Activated CD8-positive, alpha-beta memory T cell treated with anti-CD3 and anti-CD28 coated beads, Interleukin-2, amount 50 U/mL, for 24 hours (primary cell): ENCODE measurements around the gene POLR1F.
A peak's percentile ranks its signal among the peaks of the same experiment; 100 is the strongest.
"Not testable (repeated sequence)": the region's sequence is repeated elsewhere in the genome, so short reads cannot be mapped to it uniquely, and the experiment has no call there.

ENCODE experiments used
- DNase-seq: peaks from one replicate; pipeline ENCODE4 v3.0.0-alpha.2; 2020; ENCODE audit errors: extremely low read depth

The POLR1F gene, protein sequence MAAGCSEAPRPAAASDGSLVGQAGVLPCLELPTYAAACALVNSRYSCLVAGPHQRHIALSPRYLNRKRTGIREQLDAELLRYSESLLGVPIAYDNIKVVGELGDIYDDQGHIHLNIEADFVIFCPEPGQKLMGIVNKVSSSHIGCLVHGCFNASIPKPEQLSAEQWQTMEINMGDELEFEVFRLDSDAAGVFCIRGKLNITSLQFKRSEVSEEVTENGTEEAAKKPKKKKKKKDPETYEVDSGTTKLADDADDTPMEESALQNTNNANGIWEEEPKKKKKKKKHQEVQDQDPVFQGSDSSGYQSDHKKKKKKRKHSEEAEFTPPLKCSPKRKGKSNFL

GRCh38 chr7:19708397-19709248 is at the start of gene POLR1F:
Gene POLR1F, minus strand, starts transcription at chr7:19709037. Its CDS starts 21 bp downstream, at chr7:19709016.
- peak; percentile 77 for DNase-seq

DNA sequence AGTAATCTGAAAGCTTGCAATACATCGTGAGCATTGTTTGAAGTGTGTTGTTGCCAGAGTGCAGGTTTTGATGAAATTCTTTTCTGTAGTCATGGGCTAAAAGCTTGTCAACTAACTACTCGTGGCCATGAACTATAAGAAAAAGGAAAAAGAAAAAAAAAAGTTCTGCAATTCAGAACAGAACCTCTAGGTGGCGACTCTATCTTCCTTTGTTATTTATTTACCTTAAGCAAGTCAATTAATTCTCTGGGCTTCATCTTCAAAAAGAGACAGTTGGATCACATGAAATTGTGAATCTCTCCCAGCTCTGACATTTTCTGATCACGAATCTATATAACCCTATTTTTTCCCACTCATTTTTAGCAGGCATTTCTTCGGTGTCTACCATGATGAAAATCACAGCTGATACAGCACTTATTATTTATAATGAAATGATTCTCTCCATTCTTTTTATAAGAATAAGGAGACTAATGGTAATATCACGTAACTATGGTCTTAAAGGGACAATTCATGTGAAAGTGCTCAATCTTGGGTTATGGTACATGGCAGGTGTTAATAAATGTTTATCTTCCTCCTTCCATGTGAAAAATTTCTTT is 45.8 kb upstream of the POLR1F start:
- no peak for DNase-seq

GRCh38 chr7:19752020-19752419 is 43.2 kb upstream of the POLR1F start:
- DNase-seq = no peak

- no peak for DNase-seq
Observed at GRCh38 chr7:19749658-19750057, 40.8 kb upstream of the POLR1F start.

DNA sequence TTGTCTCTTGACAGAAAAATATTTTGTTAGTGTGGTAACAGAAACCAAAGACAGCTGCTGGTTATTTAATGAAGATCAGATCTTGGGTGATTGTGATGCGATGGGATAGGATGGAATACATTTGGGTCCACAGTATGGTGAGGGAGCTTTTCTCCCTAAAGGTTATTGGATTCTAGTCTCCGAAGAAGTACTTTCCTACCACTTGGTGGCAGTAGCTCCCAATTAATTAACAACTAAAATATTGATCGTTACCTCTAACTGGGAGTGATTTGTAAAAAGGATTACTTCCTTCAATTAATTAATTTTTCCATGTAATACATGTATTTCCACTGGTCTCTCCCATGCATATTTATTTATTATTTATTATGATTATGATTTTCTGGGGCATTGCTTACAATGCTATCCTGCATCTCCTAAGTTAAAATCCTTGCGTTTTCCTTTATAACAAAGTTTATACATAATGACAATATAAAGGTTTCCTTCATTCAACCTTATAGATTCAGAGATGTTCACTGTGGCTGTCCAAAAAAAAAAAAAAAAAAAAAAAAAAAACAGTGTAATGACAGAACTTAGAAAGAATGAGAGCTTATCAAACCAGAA is 39.0 kb upstream of the POLR1F start:
- no peak for DNase-seq

- no peak for DNase-seq
Observed at GRCh38 chr7:19744075-19744474, 35.2 kb upstream of the POLR1F start.

GRCh38 chr7:19728716-19729115 is 19.9 kb upstream of the POLR1F start:
- no peak for DNase-seq

DNA sequence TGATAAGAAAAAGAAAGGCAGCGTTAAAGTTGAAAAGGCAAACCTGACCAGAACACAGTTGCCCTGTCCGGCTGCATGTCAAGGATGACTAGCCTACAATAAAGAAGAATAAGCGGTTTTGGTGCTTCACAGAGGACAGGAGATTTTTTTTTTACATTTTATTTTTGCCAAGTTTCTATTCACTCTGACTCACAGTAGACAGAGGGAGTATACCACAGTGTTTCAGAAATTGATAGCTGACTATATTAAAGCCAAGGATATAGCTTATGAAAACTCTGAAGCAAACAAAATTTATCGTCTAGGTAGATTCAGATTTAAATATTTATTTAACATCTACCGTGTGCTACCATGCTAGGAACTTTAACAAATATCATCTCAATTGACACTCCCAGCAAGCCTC is 16.9 kb upstream of the POLR1F start:
- no peak for DNase-seq

- DNase-seq = no peak
Observed at GRCh38 chr7:19715499-19715898, 6.7 kb upstream of the POLR1F start.

DNA sequence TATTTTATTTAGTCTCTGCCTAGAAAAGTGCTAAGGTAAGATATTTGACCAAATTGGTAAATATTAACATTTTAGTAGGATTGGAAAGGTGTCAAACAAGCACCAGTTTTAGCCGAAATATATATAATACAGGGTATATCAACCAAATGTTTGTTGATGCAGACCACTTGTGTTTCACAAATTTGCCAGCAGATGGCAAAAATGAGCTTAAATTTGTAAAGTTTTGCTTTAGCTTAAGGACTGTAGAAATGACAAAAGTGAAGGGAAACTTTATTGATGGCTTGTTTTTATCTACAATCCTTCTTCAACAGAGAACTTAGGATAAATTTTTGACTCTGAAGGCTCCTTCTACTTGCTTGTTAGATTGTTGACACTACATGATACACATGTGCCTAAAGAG is 4.8 kb upstream of the POLR1F start:
- no peak for DNase-seq

DNA sequence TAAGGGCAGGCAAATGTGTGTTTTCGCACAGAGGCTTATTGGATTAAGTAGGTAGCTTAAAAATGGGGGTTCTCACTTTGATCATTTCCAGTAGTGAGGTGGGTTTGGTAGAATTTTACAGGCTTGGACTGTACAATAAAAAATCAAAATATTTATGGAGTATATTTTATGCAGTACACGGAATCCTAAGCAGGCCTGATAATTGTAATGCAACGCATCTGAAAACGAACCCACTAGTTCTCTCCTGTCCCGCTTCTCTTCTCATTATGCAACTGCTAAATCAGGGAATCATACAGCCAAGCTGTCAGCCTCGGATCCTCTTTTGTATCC is 377 bp upstream of the POLR1F start:
- no peak for DNase-seq

- no peak for DNase-seq
Observed at GRCh38 chr7:19707240-19707639, 1.6 kb downstream of the POLR1F start.

DNA sequence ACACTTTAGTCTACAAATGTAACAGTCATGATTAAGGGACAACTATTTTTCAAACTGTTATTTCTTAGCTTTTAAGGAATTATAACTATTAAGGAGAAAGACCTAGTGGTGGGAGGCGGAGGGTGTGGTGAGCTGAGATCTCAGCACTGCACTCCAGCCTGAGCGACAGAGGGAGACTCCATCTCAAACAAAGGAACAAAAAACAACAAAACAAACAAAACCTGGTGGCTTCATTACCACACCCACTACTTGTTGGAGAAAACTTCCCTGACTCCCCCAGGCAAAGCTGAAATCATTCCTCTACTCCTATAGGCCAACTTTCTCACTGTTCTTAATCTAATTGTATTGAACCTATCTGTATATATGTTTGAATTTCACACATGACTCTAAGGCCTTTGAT is 3.2 kb downstream of the POLR1F start:
- no peak for DNase-seq

GRCh38 chr7:19701471-19701870 is 7.4 kb downstream of the POLR1F start:
- DNase-seq = no peak

- DNase-seq = no peak
Observed at GRCh38 chr7:19700936-19701335, 7.9 kb downstream of the POLR1F start.

DNA sequence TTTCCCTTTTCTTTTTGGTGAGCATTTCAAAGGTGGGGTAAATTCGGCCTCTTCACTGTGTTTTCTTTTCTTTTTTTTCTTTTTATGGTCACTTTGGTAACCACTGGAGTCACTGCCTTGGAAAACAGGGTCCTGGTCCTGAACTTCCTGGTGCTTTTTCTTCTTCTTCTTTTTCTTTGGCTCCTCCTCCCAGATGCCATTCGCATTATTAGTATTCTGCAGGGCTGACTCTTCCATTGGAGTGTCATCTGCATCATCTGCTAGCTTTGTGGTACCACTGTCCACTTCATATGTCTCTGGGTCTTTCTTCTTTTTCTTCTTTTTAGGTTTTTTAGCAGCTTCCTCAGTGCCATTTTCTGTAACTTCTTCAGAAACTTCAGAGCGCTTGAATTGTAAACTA is 10.5 kb downstream of the POLR1F start:
- no peak for DNase-seq

- DNase-seq = no peak
Observed at GRCh38 chr7:19696926-19697325, 11.9 kb downstream of the POLR1F start.

- DNase-seq = no peak
Observed at GRCh38 chr7:19692111-19692828, 16.6 kb downstream of the POLR1F start.

DNA sequence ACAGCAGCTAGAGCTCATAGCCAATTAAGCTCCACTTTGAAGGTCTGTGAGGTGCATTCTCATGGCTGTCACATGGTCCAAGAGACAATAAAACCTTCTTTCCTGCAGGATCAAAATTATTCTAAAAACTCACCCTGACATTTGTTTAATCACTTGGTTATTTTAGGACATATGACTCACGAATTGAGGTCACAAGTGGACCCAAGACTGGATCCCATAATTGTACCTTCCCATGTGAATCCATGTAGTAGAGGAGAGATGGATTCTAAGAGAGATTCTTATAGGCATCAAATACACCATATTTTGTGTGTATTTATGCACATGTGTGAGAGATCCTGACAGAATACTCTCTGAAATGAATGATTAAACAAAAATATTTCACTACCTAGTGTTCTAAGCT is 18.1 kb downstream of the POLR1F start:
- no peak for DNase-seq

DNA sequence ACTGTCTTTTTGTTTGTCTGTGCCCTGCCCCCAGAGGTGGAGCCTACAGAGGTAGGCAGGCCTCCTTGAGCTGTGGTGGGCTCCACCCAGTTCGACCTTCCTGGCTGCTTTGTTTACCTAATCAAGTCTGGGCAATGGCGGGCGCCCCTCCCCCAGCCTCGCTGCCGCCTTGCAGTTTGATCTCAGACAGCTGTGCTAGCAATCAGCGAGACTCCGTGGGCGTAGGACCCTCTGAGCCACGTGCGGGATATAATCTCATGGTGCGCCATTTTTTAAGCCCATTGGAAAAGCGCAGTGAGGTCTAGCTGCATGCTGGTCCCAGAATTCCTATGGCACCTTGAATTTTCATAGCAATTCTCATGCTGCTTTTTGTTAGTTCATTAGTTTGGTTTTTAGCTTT is 19.7 kb downstream of the POLR1F start:
- not testable (repeated sequence) for DNase-seq

DNA sequence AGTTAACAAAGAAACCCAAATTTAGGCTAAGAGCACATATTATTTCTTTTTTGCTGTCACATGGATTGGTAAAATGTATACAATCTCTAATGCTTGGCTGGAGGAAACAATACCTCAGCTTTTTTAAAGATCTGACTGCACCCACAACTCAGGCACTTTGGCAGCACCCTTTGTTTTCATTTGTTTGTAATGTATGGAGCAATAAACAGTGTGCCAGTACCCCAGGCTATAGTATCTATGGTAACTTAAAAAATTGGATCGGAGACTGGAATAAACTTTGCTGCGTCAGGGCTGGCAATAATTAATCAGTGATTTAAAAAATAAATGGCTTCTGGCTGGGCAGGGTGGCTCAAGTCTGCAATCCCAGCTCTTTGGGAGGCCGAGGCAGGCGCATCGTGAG is 27.2 kb downstream of the POLR1F start:
- DNase-seq = no peak

DNA sequence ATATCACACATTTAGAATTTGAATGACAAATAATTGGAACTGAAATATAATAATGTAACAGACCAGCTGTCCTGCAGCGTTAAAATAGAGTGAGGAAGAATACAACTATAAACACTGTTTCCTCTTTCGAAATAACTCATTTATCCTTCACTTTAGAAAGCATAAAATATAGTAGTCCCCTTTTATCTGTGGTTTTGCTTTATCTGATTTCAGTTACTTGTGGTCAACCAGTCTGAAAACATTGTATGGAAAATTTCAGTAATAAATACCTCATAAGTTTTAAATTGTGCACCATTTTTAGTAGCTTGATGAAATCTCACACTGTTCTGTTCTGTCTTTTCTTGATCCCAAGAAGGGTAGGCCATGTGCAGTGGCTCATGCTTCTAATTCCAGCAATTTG is 31.7 kb downstream of the POLR1F start:
- DNase-seq = no peak
